LNCaP clone FGC (cell line): ENCODE measurements around the gene TLR10.

Experiments used
- DNase-seq: peaks from one replicate; pipeline ENCODE4 v3.0.0-alpha.2; 2011; ENCODE audit warnings: low read depth
- H3K4me3 ChIP-seq: 2 replicates; pipeline ENCODE4 v1.5.1; 2011; ENCODE audit warnings: mild to moderate bottlenecking, low read depth, low read length, control low read depth
- TF ChIP-seq, protein P1 (sequence below): IDR thresholded peaks from 2 replicates; pipeline ENCODE4 v1.5.1; 2012; ENCODE audit warnings: mild to moderate bottlenecking; ENCODE audit not compliant: control insufficient read depth, insufficient read depth; ENCODE audit errors: extremely low read depth

TLR10 gene

DNA sequence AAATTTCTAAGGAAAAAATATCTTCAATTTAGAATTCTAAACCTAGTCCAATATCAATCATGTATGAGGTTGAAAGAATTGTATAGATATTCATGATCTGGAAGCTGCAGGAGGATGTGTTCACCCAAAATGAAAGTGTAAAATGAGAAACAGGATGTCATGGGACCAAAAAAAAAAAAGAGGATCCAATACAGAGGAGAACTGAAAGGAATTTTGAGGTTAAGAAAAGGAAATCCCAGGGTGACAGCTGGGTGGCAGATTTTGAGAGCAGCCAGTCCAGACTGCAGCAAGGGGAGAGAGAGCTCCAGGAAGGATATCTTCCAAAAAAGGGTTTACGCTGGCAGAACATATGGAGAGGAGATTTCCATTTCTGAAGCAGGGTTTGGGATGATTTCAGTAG, 38.9 kb downstream of the TLR10 start:
- H3K4me3 ChIP-seq: no peak overlapping the region
- no peak for DNase-seq

DNA sequence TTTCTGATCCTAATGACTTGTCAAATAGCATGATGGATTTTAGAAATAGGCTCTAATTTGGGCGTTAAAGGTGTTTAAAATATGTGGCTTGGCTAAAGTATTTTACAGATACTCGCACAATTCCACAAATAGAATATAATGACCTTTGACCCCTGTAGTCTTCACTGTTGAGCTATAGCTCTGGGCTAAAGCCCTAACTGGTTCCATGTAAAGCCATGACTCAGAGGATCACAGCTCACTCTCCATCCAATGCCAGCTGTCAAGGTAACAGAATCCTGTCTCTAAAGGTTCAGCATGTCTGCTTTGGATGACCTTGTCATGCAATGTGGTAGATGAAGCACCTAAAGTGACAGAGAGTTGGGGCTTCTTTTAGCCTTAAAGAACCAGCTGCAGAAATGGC, 42.5 kb downstream of the TLR10 start:
- TF ChIP-seq, protein P1, sequence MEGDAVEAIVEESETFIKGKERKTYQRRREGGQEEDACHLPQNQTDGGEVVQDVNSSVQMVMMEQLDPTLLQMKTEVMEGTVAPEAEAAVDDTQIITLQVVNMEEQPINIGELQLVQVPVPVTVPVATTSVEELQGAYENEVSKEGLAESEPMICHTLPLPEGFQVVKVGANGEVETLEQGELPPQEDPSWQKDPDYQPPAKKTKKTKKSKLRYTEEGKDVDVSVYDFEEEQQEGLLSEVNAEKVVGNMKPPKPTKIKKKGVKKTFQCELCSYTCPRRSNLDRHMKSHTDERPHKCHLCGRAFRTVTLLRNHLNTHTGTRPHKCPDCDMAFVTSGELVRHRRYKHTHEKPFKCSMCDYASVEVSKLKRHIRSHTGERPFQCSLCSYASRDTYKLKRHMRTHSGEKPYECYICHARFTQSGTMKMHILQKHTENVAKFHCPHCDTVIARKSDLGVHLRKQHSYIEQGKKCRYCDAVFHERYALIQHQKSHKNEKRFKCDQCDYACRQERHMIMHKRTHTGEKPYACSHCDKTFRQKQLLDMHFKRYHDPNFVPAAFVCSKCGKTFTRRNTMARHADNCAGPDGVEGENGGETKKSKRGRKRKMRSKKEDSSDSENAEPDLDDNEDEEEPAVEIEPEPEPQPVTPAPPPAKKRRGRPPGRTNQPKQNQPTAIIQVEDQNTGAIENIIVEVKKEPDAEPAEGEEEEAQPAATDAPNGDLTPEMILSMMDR: no peak
- H3K4me3 ChIP-seq: no peak overlapping the region
- DNase-seq: no peak

More for the DNA sequence above, 38.9 kb downstream of the TLR10 start:
- TF ChIP-seq, protein P1: no peak

DNA sequence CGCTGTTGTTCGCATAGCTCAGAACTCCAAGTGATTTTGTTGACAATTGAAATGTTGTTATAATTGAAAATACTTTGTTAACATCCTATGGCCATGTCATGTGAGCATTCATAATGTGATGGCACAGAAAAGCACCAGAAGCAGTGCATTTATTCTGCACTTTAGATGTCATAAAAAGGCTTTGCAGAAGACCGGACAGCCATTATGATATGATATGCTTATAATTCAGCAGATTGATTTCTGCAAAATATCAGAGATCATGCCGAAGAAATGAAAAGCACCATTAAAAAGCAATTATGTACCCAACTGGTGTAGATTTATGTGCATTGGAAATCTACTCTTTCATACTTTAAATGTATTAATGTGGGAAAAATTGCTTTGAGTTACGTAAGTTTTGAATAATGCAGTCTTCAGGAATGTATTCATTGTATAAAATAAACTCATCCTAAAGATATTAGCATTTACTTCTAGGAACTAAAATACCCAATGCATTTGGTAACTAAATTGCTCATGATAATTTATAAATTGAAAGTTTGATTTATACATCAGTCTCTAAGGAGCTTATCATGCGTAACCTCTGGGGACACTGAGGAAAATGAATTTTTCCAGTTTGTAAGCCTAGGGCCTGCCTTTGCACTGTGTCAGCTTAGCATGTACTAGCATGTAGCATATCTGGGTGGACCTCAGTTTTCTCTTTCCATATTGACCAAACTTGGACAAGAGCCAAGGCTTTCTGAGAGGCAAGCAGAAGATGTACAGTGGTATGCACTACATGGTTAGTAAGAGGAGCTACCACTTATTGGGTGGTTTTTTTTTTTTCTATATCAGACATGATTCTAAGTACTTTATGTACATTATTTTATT, 43.6 kb downstream of the TLR10 start:
- no peak for DNase-seq
- TF ChIP-seq, protein P1: no peak
- H3K4me3 ChIP-seq: no peak overlapping the region

DNA sequence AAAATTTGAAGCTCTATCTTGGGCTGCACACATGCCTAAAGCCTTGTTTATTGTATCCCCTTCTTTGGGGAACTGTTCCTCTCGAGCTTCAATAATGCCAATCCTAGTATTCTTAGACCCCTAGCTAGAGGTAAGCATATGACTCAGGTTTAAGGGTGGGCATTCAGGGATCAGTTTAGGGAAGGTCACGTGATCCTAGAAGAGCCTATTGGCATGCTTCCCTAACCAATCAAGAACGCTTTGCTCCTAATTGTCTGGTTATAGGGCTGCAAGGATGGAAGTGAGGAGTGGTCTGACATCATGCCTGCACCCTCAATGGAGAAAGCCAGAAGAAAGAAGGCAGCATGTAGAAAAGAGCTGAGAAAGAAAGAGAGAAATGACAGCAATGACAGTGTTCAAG, 46.9 kb downstream of the TLR10 start:
- no peak overlapping the region for H3K4me3 ChIP-seq
- DNase-seq: no peak

DNA sequence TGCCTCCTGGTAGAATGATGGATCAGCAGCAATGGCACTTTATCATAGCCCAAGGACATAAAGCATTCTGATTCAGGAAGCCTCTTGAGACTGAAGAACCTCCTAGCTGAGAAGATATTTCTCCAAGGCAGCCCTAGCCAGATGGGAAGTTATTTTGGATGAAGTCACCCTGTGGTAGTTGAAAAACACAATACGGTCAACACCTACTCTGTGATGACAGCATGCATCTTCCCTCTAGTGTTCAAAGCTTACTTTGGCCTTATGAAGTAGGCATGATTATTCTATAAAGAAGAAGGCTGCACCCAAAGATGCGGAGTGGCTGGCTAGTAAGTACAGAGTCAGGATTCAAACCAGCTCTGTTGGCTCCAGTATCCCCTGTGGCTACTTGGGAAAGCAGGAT, 47.9 kb downstream of the TLR10 start:
- no peak overlapping the region for H3K4me3 ChIP-seq
- TF ChIP-seq, protein P1: no peak
- DNase-seq: no peak

More for the DNA sequence above, 46.9 kb downstream of the TLR10 start:
- TF ChIP-seq, protein P1: no peak

DNA sequence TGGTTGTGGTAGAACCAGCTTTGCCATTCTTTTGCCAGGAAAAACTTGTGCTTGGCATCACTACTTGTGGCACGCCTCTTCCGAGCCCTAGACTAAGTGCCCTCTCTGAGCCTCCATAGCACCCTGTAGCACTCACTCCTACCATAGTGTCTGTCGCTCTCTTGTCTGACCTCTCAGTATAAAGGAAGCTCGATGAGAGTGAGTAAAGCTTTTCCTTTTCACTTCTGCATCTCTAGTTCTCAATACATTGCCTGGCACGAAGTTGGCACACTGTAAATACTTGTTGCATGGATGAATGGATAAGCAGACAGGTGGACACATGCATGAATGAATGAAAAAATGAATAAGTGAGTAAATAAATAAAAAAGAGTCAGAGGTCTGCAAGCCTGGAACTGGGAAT, 48.3 kb downstream of the TLR10 start:
- H3K4me3 ChIP-seq: no peak overlapping the region
- DNase-seq: no peak
- TF ChIP-seq, protein P1: no peak

DNA sequence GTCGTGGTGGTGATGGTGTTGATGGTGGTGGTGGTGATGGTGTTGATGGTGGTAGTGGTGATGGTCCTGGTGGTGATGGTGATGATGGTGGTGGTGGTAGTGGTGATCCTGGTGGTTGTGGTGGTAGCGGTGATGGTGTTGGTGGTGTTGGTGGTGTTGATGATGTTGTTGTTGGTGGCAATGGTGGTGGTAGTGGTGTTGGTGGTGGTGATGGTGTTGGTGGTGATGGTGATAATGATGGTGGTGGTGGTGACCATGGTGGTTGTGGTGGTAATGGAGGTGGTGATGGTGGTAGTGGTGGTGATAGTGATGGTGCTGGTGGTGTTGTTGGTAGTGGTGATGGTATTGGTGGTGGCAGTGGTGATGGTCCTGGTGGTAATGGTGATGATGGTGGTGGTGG, 49.1 kb downstream of the TLR10 start:
- DNase-seq: no peak
- TF ChIP-seq, protein P1: no peak
- no peak overlapping the region for H3K4me3 ChIP-seq
